Fibroblast of mammary gland (primary cell): ENCODE results near the gene SIM1.

Experiments
- DNase-seq: peaks from one replicate; pipeline ENCODE4 v3.0.0-alpha.2; 2010; ENCODE audit warnings: low read depth
- H3K4me3 ChIP-seq: 2 replicates; pipeline ENCODE4 v1.5.1; 2011; ENCODE audit warnings: low read depth, mild to moderate bottlenecking, low read length, moderate library complexity; ENCODE audit not compliant: control insufficient read depth
- TF ChIP-seq, protein P1 (sequence below): conservative IDR thresholded peaks from 2 replicates; pipeline ENCODE4 v1.5.1; 2011; ENCODE audit warnings: low read depth, low read length, inconsistent platforms; ENCODE audit not compliant: control insufficient read depth, insufficient read depth

The SIM1 gene

DNA sequence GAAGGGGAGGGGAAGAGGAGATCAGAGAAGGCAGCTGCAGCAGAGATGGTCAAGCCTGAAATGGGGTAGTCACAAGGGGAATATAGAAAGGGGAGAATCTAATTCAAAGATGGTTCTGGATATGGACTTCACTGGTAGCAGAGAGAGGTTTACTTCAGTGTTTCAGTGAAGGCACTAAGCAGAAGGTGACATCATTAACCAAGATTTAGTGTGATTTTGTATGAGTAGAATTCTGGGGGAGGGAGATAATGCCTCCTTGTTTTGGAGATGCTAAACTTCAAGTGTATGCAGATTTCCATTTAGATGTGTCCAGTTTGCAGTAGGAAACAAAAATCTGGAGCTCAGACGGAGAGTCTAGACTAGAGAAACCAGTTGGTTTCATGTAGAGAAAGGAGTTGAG, 13.1 kb downstream of the SIM1 start:
- H3K4me3 ChIP-seq: no peak overlapping the region
- no peak for DNase-seq
- TF ChIP-seq, protein P1, sequence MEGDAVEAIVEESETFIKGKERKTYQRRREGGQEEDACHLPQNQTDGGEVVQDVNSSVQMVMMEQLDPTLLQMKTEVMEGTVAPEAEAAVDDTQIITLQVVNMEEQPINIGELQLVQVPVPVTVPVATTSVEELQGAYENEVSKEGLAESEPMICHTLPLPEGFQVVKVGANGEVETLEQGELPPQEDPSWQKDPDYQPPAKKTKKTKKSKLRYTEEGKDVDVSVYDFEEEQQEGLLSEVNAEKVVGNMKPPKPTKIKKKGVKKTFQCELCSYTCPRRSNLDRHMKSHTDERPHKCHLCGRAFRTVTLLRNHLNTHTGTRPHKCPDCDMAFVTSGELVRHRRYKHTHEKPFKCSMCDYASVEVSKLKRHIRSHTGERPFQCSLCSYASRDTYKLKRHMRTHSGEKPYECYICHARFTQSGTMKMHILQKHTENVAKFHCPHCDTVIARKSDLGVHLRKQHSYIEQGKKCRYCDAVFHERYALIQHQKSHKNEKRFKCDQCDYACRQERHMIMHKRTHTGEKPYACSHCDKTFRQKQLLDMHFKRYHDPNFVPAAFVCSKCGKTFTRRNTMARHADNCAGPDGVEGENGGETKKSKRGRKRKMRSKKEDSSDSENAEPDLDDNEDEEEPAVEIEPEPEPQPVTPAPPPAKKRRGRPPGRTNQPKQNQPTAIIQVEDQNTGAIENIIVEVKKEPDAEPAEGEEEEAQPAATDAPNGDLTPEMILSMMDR: no peak

GRCh38 chr6:100449239-100449691, 15.5 kb downstream of the SIM1 start:
- DNase-seq: no peak
- TF ChIP-seq, protein P1: no peak
- no peak overlapping the region for H3K4me3 ChIP-seq

DNA sequence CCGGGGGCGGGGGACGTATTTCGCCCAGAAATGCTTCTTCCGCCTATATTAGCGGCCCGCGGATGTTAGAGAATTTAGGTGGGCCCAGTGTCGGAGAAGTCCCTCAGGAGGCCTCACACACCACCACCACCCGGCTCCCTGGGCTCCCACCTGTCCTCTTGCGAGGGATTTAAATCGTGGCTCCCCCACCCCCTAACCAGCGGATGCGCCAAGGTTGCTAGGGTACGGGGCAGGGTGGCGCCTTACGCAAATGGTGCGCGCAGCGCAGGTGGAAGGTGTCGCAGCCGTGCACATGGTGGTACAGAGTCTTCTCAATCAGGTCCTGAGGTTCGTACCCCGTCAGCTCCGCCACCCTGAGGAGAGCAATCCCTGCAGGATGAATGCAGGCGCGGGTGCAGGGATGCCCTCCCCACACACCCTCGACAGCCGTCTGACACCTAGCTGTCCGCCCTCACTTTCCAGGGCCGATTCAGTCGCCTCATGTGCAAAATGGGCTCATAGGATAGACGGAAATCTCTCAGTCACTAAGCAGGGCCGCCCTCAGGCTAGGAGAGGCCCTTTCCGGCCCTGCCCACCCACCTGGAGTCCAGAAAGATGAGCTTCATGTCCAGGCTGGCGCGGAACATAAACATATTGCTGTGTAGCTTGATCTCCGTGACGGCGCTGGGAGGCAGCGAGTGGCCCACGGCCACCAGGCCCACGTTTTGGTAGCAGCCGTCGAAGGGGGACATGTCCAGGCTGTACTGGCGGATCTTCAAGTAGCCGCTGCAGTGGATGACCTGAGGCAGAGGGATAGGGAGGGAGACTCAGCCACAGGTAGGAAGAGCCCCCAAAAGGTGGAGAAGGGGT, 16.6 kb downstream of the SIM1 start:
- no peak for DNase-seq
- TF ChIP-seq, protein P1: no peak
- H3K4me3 ChIP-seq: no peak overlapping the region

GRCh38 chr6:100447081-100447899, 17.4 kb downstream of the SIM1 start:
- no peak for DNase-seq
- TF ChIP-seq, protein P1: no peak
- no peak overlapping the region for H3K4me3 ChIP-seq

- no peak overlapping the region for H3K4me3 ChIP-seq
- TF ChIP-seq, protein P1: no peak
- DNase-seq: no peak
Measured at GRCh38 chr6:100446115-100447080, 18.3 kb downstream of the SIM1 start.

DNA sequence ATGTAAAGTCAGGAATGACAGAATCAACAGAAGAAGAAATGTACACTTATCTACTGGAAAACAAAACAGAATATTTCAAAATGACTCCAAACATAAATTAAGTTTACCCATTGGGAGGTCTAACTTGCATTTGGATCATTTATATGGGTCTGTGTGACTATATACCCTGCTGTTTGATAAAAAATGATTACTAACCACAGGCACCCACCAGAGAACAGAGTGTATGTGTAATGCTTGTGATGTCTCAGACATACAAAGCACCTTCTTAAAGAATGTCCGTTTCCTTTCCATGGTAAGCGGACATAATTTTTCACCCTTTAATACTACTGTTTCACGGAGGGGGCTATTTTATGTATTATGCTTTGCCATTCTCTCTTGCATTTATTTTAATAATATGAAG, 19.2 kb downstream of the SIM1 start:
- DNase-seq: no peak
- TF ChIP-seq, protein P1: no peak

More for the DNA sequence above, 19.2 kb downstream of the SIM1 start:
- no peak overlapping the region for H3K4me3 ChIP-seq
